MCF 10A (cell line): Measurements from ENCODE around the gene EIF1AD. TPM values are rescaled to one million over a fixed set of nuclear protein-coding genes. Genes with fewer than 3 reads are reported as not detected.

ENCODE experiments used
- BruUV-seq: library from RNA; stranded (reverse); fragments of 400-500 nt; replicated peaks from 2 replicates; lab custom pipeline; 2021; lab: Mats Ljungman, UMichigan
- CTCF ChIA-PET: fragments of 300-600 bp; sonication (Branson Sonifier 250); formaldehyde crosslinking; extraction: SDS; loops from one replicate; lab custom pipeline; 2021; ENCODE audit warnings: antibody characterized with exemption, inconsistent platforms; lab: Yijun Ruan, JAX
- POLR2A ChIA-PET: fragments of 300-600, 350-650 bp; sonication (Branson Sonifier 250); formaldehyde crosslinking; extraction: SDS; loops from one replicate; lab custom pipeline; 2020; ENCODE audit warnings: antibody characterized with exemption, inconsistent platforms; lab: Yijun Ruan, JAX
- DNase-seq: peaks from one replicate; pipeline ENCODE4 v3.0.0-alpha.2; 2018; ENCODE audit not compliant: unreplicated experiment
- H3K27ac Mint-ChIP-seq: one replicate; pipeline ENCODE4 v1.8.0; 2022; ENCODE audit warnings: mild to moderate bottlenecking, low read depth, mixed read lengths; ENCODE audit not compliant: unreplicated experiment
- H3K27me3 Mint-ChIP-seq: one replicate; pipeline ENCODE4 v1.8.0; 2022; ENCODE audit warnings: mixed read lengths; ENCODE audit not compliant: insufficient read depth, unreplicated experiment
- H3K36me3 Mint-ChIP-seq: one replicate; pipeline ENCODE4 v1.8.0; 2022; ENCODE audit warnings: mild to moderate bottlenecking, moderate library complexity, mixed read lengths; ENCODE audit not compliant: insufficient read depth, unreplicated experiment
- H3K4me1 Mint-ChIP-seq: one replicate; pipeline ENCODE4 v1.8.0; 2022; ENCODE audit warnings: mixed read lengths; ENCODE audit not compliant: insufficient read depth, unreplicated experiment
- H3K4me3 Mint-ChIP-seq: one replicate; pipeline ENCODE4 v1.8.0; 2022; ENCODE audit warnings: mild to moderate bottlenecking, moderate library complexity, mixed read lengths; ENCODE audit not compliant: unreplicated experiment
- H3K9me3 Mint-ChIP-seq: one replicate; pipeline ENCODE4 v1.8.0; 2022; ENCODE audit warnings: mixed read lengths; ENCODE audit not compliant: unreplicated experiment
- CTCF ChIP-seq: fragments of 200-600 bp; IDR thresholded peaks from one replicate; pipeline ENCODE4 v1.8.0; 2022; ENCODE audit warnings: antibody characterized with exemption, mild to moderate bottlenecking; ENCODE audit not compliant: unreplicated experiment
- intact Hi-C: fragments of 100-400 bp; cut with micrococcal nuclease; formaldehyde crosslinking; loops from 2 replicates; pipeline ENCODE4 v1.14.1; 2022
- total RNA-seq: library from RNA; stranded (reverse); gene quantifications from 2 replicates; pipeline ENCODE4 v1.2.3, GENCODE V29; 2022

Gene EIF1AD
- total RNA-seq, 1 experiment from 2014 or later: 21.7 TPM

- Mint-ChIP-seq H3K27me3 (no peaks in the 10 kb centered on the region), H3K4me3 (no peak overlapping the region), H3K27ac (no peak overlapping the region), H3K4me1 (peaks cover 8% of the 10 kb centered on the region), H3K9me3 (no peaks in the 10 kb centered on the region), H3K36me3 (peaks cover 55% of the 10 kb centered on the region)
- intact Hi-C loops: no loop called here
- DNase-seq: no peak
- ChIA-PET CTCF (interaction anchor here (0.7 to 3.5 kb wide), 4 partner anchors 14 to 91 kb away, joined by 3 to 20 read pairs (median 4); no protein-coding TSS in a partner anchor), POLR2A (interaction anchor here (0.7 kb wide), 1 partner anchor 22 kb away, joined by 4 read pairs; no protein-coding TSS in a partner anchor)
- BruUV-seq: no TSS peak
- TF ChIP-seq CTCF: no peak
Measured at GRCh38 chr11:65975771-65976170, 26.2 kb downstream of the EIF1AD start.

GRCh38 chr11:65973439-65974110 lies 28.4 kb downstream of the EIF1AD start:
- BruUV-seq: no TSS peak
- peaks cover 18% of the 10 kb centered on the region for H3K4me1 Mint-ChIP-seq
- TF ChIP-seq CTCF: no peak
- H3K4me3 Mint-ChIP-seq: no peak overlapping the region
- H3K36me3 Mint-ChIP-seq: peaks cover 52% of the 10 kb centered on the region
- POLR2A ChIA-PET: interaction anchor here (0.6 to 0.9 kb wide), 2 partner anchors 13 to 75 kb away, joined by 3 to 4 read pairs; no protein-coding TSS in a partner anchor
- CTCF ChIA-PET: interaction anchor here (0.6 to 5.6 kb wide), 5 partner anchors 19 to 204 kb away, joined by 3 to 27 read pairs (median 4); partner anchors contain the start of genes CCDC85B and FIBP
- no peaks in the 10 kb centered on the region for H3K27me3 Mint-ChIP-seq
- intact Hi-C loops: no loop called here
- DNase-seq: peak; percentile 50
- H3K9me3 Mint-ChIP-seq: no peaks in the 10 kb centered on the region
- peak overlapping the region; percentile 35 for H3K27ac Mint-ChIP-seq

GRCh38 chr11:65972116-65972515 lies 29.8 kb downstream of the EIF1AD start:
- Mint-ChIP-seq H3K36me3 (peaks cover 58% of the 10 kb centered on the region), H3K9me3 (no peaks in the 10 kb centered on the region), H3K27me3 (no peaks in the 10 kb centered on the region), H3K4me1 (peaks cover 25% of the 10 kb centered on the region), H3K27ac (no peak overlapping the region), H3K4me3 (no peak overlapping the region)
- no peak for DNase-seq
- no peak for TF ChIP-seq CTCF
- ChIA-PET CTCF (interaction anchor here (3.8 to 5.6 kb wide), 2 partner anchors 83 to 87 kb away, joined by 15 to 27 read pairs; partner anchors contain the start of genes CCDC85B and FIBP), POLR2A (interaction anchor here (0.6 to 1.4 kb wide), 3 partner anchors 9 to 349 kb away, joined by 3 read pairs; partner anchors contain the start of gene FOSL1)
- intact Hi-C loops: no loop called here
- BruUV-seq: no TSS peak
